ENCODE measurements around the gene SLIT3.

The SLIT3 gene

GRCh38 chr5:169099801-169100734 lies 200.9 kb downstream of the SLIT3 start:
- H3K4me3 ChIP-seq (ENCODE audit: low read depth, low read length), result no peak overlapping the region
- no peak for DNase-seq (ENCODE audit: low read depth)
- TF ChIP-seq CTCF (IDR thresholded peaks at IDR 0.05; ENCODE audit: low read depth, low read length, missing control alignments), result no peak

- TF ChIP-seq CTCF (IDR thresholded peaks at IDR 0.05; ENCODE audit: low read depth, low read length, missing control alignments), result no peak
- no peak for DNase-seq (ENCODE audit: low read depth)
- H3K4me3 ChIP-seq (ENCODE audit: low read depth, low read length), result no peak overlapping the region
Measured at GRCh38 chr5:169098331-169099121, 202.4 kb downstream of the SLIT3 start.

GRCh38 chr5:169097374-169098326 lies 203.3 kb downstream of the SLIT3 start:
- H3K4me3 ChIP-seq (ENCODE audit: low read depth, low read length), result no peak overlapping the region
- DNase-seq (ENCODE audit: low read depth), result no peak
- no peak for TF ChIP-seq CTCF (IDR thresholded peaks at IDR 0.05; ENCODE audit: low read depth, low read length, missing control alignments)

- no peak overlapping the region for H3K4me3 ChIP-seq (ENCODE audit: low read depth, low read length)
- no peak for DNase-seq (ENCODE audit: low read depth)
- TF ChIP-seq CTCF (IDR thresholded peaks at IDR 0.05; ENCODE audit: low read depth, low read length, missing control alignments), result no peak
Measured at GRCh38 chr5:169095976-169096375, 205.0 kb downstream of the SLIT3 start.

- no peak for DNase-seq (ENCODE audit: low read depth)
- no peak for TF ChIP-seq CTCF (IDR thresholded peaks at IDR 0.05; ENCODE audit: low read depth, low read length, missing control alignments)
Measured at GRCh38 chr5:169095410-169095960, 205.5 kb downstream of the SLIT3 start.

More at GRCh38 chr5:169095410-169095960, 205.5 kb downstream of the SLIT3 start:
- H3K4me3 ChIP-seq (ENCODE audit: low read depth, low read length), result no peak overlapping the region
